Left ventricle myocardium inferior (tissue), 1 donor: ENCODE data around the gene GNPDA1. TPM values are rescaled to one million over a fixed set of nuclear protein-coding genes. Genes with fewer than 3 reads are reported as not detected.

Source experiments
- DNase-seq: peaks from one replicate; pipeline ENCODE4 v3.0.0-alpha.2; 2020
- H3K27ac ChIP-seq: fragments of 200-600 bp; replicated peaks from 2 replicates; pipeline ENCODE4 v1.8.0; 2021
- H3K27me3 ChIP-seq: fragments of 200-600 bp; 2 replicates; pipeline ENCODE4 v1.8.0; 2021; ENCODE audit warnings: low read depth
- H3K36me3 ChIP-seq: fragments of 200-600 bp; 2 replicates; pipeline ENCODE4 v1.8.0; 2021
- H3K4me1 ChIP-seq: fragments of 200-600 bp; 2 replicates; pipeline ENCODE4 v1.8.0; 2021
- H3K4me3 ChIP-seq: fragments of 200-600 bp; 2 replicates; pipeline ENCODE4 v1.8.0; 2021; ENCODE audit warnings: mild to moderate bottlenecking, moderate library complexity
- H3K9me3 ChIP-seq: fragments of 200-600 bp; replicated peaks from 2 replicates; pipeline ENCODE4 v1.8.0; 2021
- CTCF ChIP-seq: fragments of 200-600 bp; IDR thresholded peaks from 2 replicates; pipeline ENCODE4 v1.8.0; 2021; ENCODE audit warnings: antibody characterized with exemption, mild to moderate bottlenecking, borderline replicate concordance
- intact Hi-C: fragments of 100-400 bp; cut with micrococcal nuclease; formaldehyde crosslinking; loops from one replicate; pipeline ENCODE4 v1.11.0; 2022
- total RNA-seq: library from RNA; stranded (reverse); fragmentation: NEBNext Ultra II Directional; extraction: Animal tissue kit (Norgen Biotek cat#: 25700); gene quantifications from one replicate; pipeline ENCODE4 v1.2.1, GENCODE V29; 2021
- donor health status: DM: no; HTN: yes; CAD: no; lungs with severe emphysema.

Gene GNPDA1
- total RNA-seq, 1 donor from 2014 or later: 24.3 TPM

- no peak overlapping the region for H3K27ac ChIP-seq
- no peak for DNase-seq
- H3K4me3 ChIP-seq: no peak overlapping the region
- H3K36me3 ChIP-seq: no peaks in the 10 kb centered on the region
- no peak for TF ChIP-seq CTCF
- intact Hi-C loops: no loop called here
- H3K27me3 ChIP-seq: no peaks in the 10 kb centered on the region
- peaks cover 24% of the 10 kb centered on the region for H3K4me1 ChIP-seq
- peaks cover 8% of the 10 kb centered on the region for H3K9me3 ChIP-seq
Observed at GRCh38 chr5:142017832-142018427, 5.1 kb upstream of the GNPDA1 start.

DNA sequence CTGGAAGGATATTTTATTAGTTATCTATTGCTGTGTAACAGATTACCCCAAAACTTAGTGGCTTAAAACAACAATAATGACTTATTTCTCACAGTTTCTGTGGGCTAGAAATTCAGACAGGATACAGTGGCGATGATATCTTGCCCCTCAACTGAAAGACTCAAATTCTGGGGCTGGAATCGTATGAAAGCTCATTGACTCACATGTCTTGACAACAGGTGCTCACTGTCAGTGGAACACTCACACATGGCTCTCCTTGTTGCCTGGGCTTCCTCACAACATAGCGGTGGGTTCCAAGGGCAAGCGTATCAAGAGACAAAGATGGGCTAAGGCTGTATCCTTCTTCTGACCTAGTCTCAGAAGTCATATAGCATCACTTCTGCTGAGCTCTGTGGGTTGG lies 3.7 kb upstream of the GNPDA1 start:
- TF ChIP-seq CTCF: no peak
- H3K4me1 ChIP-seq: peaks cover 37% of the 10 kb centered on the region
- no peak overlapping the region for H3K4me3 ChIP-seq
- H3K27ac ChIP-seq: no peak overlapping the region
- no peak for DNase-seq
- H3K9me3 ChIP-seq: peaks cover 8% of the 10 kb centered on the region
- no peaks in the 10 kb centered on the region for H3K27me3 ChIP-seq
- intact Hi-C loops: no loop called here
- no peaks in the 10 kb centered on the region for H3K36me3 ChIP-seq

DNA sequence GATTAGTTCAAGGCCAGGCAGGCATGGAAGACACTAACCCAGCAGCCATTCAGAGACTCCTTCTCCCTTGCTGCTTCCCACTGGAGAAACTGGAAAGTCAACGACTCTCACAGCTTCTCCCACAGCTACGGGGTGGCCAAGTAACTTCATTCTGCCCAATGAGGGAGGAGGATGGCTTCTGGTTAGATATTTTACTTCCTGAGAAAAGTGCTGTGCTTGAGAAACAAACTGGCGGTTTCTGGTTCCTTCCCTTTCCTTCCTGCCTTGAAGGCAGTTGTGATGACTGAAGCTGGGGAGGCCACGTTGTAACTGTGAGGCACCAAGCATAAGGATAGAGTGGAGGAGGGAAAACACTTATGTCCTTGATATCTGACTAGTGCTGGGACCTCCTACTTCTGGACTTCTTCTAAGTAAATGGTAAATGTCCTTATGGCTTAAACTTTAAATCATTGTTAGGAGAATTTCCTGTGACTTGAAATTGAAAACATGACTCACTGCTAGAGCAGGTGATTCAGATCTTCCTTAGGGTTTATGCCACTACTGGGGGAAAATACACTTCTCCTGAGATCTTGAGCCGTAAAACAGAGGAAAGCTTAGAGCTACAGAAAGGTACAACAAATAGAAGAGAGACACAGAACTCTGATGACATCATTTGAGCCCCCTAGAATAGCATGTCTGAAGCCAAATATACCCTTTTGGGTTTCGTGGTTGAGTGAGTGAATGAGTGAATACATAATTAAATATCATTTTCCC lies 3.1 kb upstream of the GNPDA1 start:
- Histone ChIP-seq H3K4me3 (no peak overlapping the region), H3K9me3 (peaks cover 8% of the 10 kb centered on the region)

DNA sequence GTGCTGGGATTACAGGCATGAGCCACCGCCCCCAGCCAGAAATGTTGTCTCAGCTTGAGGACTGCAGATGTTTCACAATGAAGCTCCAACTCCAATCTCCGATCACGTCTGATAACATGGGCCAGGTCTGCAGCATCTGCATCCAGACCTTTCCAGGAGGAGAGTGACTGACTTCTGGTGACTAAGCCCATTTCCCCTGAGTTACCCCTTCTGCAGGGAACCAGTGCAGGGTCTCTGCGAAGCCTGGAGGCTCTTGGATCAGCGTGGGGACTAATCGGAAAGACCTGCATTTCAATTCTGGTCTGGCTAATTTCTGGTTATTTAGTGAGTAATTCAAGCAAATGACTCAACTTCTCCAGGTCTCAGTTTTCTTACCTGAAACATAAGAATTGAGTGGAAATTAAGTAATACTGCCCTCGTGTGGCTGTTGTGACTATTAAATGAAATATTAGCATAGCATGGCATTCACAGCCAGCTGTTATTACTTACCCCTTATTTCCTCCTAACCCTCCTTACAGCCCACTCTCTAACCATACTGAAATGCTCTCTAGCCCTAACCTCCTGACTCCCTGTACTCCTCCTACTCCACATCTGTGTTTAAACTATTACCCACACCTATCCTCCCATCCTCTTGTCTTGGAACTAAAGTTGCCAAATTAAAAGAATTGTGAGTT lies 2.2 kb upstream of the GNPDA1 start:
- Histone ChIP-seq H3K9me3 (peaks cover under 1% of the 10 kb centered on the region), H3K4me1 (peaks cover 37% of the 10 kb centered on the region), H3K27ac (peak overlapping the region; percentile 88), H3K4me3 (no peak overlapping the region), H3K36me3 (no peaks in the 10 kb centered on the region), H3K27me3 (no peaks in the 10 kb centered on the region)
- DNase-seq: no peak
- intact Hi-C loops: no loop called here
- peak; percentile 66 for TF ChIP-seq CTCF

More for the DNA sequence above, 3.1 kb upstream of the GNPDA1 start:
- no peak for DNase-seq
- no peak for TF ChIP-seq CTCF
- Histone ChIP-seq H3K4me1 (peaks cover 37% of the 10 kb centered on the region), H3K27me3 (no peaks in the 10 kb centered on the region), H3K36me3 (no peaks in the 10 kb centered on the region), H3K27ac (peak overlapping the region; percentile 43)
- intact Hi-C loops: no loop called here

GRCh38 chr5:142013734-142014521 lies 1.1 kb upstream of the GNPDA1 start:
- peak overlapping the region; percentile 81 for H3K4me3 ChIP-seq
- peak overlapping the region; percentile 88 for H3K27ac ChIP-seq
- no peaks in the 10 kb centered on the region for H3K9me3 ChIP-seq
- intact Hi-C loops: no loop called here
- DNase-seq: peak; percentile 38
- no peak for TF ChIP-seq CTCF
- H3K36me3 ChIP-seq: peaks cover 7% of the 10 kb centered on the region
- H3K27me3 ChIP-seq: no peaks in the 10 kb centered on the region
- H3K4me1 ChIP-seq: peaks cover 37% of the 10 kb centered on the region
